Ramos (cell line): ENCODE results near the gene SSUH2.
"Not testable (repeated sequence)": the region's sequence is repeated elsewhere in the genome, so short reads cannot be mapped to it uniquely, and the experiment has no call there.

Source experiments
- in situ Hi-C: fragments of 300-500 bp; cut with MboI; formaldehyde crosslinking; loops from one replicate; pipeline ENCODE4 v1.14.3; 2022; ENCODE audit warnings: low sequenced_read_pairs; ENCODE audit not compliant: unreplicated experiment

Gene SSUH2

GRCh38 chr3:8595695-8596115 is 48.9 kb downstream of the SSUH2 start:
- in situ Hi-C loops: no loop called here

- in situ Hi-C loops: no loop called here
These were observed 49.3 kb downstream of the SSUH2 start for GRCh38 chr3:8595252-8595651.

GRCh38 chr3:8593021-8593827 is 51.4 kb downstream of the SSUH2 start:
- in situ Hi-C loops: no loop called here

GRCh38 chr3:8589880-8590556 is 54.6 kb downstream of the SSUH2 start:
- in situ Hi-C loops: no loop called here

- in situ Hi-C loops: no loop called here
These were observed 59.9 kb downstream of the SSUH2 start for GRCh38 chr3:8584661-8585060.

GRCh38 chr3:8581806-8582445 is 62.7 kb downstream of the SSUH2 start:
- in situ Hi-C loops: no loop called here

GRCh38 chr3:8581373-8581772 is 63.2 kb downstream of the SSUH2 start:
- in situ Hi-C loops: no loop called here

- in situ Hi-C loops: not testable (repeated sequence)
These were observed 64.2 kb downstream of the SSUH2 start for GRCh38 chr3:8580434-8580833.

GRCh38 chr3:8579943-8580342 is 64.7 kb downstream of the SSUH2 start:
- in situ Hi-C loops: no loop called here

- in situ Hi-C loops: no loop called here
These were observed 65.5 kb downstream of the SSUH2 start for GRCh38 chr3:8579096-8579495.

- in situ Hi-C loops: no loop called here
These were observed 66.3 kb downstream of the SSUH2 start for GRCh38 chr3:8578282-8578681.

GRCh38 chr3:8576841-8577571 is 67.6 kb downstream of the SSUH2 start:
- in situ Hi-C loops: no loop called here

- in situ Hi-C loops: no loop called here
These were observed 68.2 kb downstream of the SSUH2 start for GRCh38 chr3:8576436-8576835.

GRCh38 chr3:8575364-8576104 is 69.1 kb downstream of the SSUH2 start:
- in situ Hi-C loops: no loop called here

- in situ Hi-C loops: no loop called here
These were observed 69.8 kb downstream of the SSUH2 start for GRCh38 chr3:8574670-8575322.

GRCh38 chr3:8574040-8574669 is 70.4 kb downstream of the SSUH2 start:
- in situ Hi-C loops: no loop called here

GRCh38 chr3:8573342-8573926 is 71.2 kb downstream of the SSUH2 start:
- in situ Hi-C loops: no loop called here

- in situ Hi-C loops: no loop called here
These were observed 73.3 kb downstream of the SSUH2 start for GRCh38 chr3:8571256-8571655.
